ENCODE measurements around the gene GEMIN5. TPM values are rescaled to one million over a fixed set of nuclear protein-coding genes. Genes with fewer than 3 reads are reported as not detected.

The GEMIN5 gene
- total and polyA plus RNA-seq, 10 donors = 3.2 to 16.1 (median 13.8) TPM

DNA sequence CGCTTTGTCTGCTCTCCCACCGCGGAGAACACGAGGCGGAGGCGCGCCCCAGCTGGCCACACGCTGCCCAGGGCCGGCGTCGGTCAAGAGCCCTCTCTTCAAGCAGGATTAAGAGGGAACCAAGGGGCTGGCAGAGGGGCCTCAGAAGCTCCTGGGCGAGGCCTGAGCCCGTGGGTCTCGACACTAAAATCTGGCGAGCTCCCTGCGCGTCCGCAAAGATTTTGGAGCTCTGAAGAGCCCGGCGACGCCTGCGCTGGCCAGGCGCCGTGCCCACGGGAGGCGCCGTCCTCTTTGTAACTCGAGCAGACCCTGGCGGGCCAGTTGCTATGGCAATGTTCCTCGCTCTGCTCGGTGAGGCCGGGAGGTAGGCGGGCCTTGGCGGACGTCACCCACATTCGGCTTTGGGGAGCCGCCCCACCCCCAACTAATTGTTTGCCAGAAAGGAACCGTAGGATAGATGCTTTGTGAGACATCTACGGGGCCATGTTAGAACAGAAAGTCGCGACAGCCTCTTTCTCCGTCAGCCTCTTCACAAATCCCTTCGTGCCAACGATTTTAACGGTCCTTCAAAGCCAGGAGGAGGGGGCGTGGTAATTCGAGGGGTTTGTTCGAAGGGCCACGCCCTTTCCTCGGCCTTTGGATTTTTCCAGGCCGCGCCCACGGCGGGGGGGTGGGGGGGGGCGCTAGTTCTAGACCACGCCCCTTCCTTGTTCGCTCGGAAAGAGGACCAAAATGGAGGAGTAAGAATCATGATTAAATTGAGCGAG, 80.3 kb downstream of the GEMIN5 start:
- Histone ChIP-seq H3K9me3 (no peaks in the 10 kb centered on the region), H3K27ac (peak overlapping the region; percentile 92 to 100 (median 98)), H3K4me3 (peak overlapping the region; percentile 45 to 88 (median 62)), H3K36me3 (no peaks in the 10 kb centered on the region), H3K27me3 (replicated peaks in 1 of 7) (no peaks in the 10 kb centered on the region), H3K4me1 (peaks cover 22 to 48% (median 44%) of the 10 kb centered on the region in 6 donors)
- 0 to 1% (median 0%) methylated on average over 37 to 59 of the region's 59 CpGs for WGBS, 5 donors
- TF ChIP-seq POLR2A (IDR thresholded peaks at IDR 0.05) = peak in 1 of 3 donors; percentile 64
- TF ChIP-seq, protein P1, sequence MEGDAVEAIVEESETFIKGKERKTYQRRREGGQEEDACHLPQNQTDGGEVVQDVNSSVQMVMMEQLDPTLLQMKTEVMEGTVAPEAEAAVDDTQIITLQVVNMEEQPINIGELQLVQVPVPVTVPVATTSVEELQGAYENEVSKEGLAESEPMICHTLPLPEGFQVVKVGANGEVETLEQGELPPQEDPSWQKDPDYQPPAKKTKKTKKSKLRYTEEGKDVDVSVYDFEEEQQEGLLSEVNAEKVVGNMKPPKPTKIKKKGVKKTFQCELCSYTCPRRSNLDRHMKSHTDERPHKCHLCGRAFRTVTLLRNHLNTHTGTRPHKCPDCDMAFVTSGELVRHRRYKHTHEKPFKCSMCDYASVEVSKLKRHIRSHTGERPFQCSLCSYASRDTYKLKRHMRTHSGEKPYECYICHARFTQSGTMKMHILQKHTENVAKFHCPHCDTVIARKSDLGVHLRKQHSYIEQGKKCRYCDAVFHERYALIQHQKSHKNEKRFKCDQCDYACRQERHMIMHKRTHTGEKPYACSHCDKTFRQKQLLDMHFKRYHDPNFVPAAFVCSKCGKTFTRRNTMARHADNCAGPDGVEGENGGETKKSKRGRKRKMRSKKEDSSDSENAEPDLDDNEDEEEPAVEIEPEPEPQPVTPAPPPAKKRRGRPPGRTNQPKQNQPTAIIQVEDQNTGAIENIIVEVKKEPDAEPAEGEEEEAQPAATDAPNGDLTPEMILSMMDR (IDR thresholded peaks at IDR 0.05 in 8 of 11, conservative IDR thresholded peaks at IDR 0.05 in 3 of 11) = peak in 2 of 11 experiments; percentile 1 to 25
- peak; percentile 47 to 90 (median 89) for TF ChIP-seq POLR2AphosphoS5 (IDR thresholded peaks at IDR 0.05)
- intact Hi-C loops (cut with DNase I; ENCODE audit: low total_unique reads) = no loop called here
- DNase-seq = peak; percentile 97

DNA sequence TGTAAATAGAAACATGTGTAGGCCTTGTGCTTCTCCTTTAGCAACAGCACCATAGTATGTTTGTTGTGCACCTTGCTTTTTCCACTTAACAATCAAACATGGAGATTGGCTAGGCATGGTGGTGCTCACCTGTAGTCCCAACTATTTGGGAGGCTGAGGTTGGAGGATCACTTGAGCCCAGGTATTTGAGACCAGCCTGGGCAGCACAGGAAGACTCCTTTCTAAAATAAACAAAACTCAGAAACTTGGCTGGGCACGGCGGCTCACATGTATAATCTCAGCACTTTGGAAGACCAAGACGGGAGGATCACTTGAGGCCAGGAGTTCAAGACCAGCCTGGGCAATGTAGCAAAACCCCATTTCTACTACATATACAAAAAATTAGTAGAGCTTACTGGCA, 86.7 kb downstream of the GEMIN5 start:
- H3K36me3 ChIP-seq = no peaks in the 10 kb centered on the region
- DNase-seq = no peak
- no peaks in the 10 kb centered on the region for H3K27me3 ChIP-seq (replicated peaks in 1 of 7)
- 91 to 95% (median 95%) methylated on average over 3 of the region's 3 CpGs for WGBS, 5 donors
- TF ChIP-seq POLR2A (IDR thresholded peaks at IDR 0.05) (no peak), POLR2AphosphoS5 (IDR thresholded peaks at IDR 0.05) (no peak)
- TF ChIP-seq, protein P1 (IDR thresholded peaks at IDR 0.05 in 8 of 11, conservative IDR thresholded peaks at IDR 0.05 in 3 of 11) = no peak
- peak overlapping the region in 5 of 8 donors; percentile 63 to 77 (median 69) for H3K27ac ChIP-seq
- peaks cover 3 to 28% (median 16%) of the 10 kb centered on the region in 6 donors for H3K4me1 ChIP-seq
- no peak overlapping the region for H3K4me3 ChIP-seq
- H3K9me3 ChIP-seq = no peaks in the 10 kb centered on the region
- intact Hi-C loops (cut with DNase I; ENCODE audit: low total_unique reads) = no loop called here

DNA sequence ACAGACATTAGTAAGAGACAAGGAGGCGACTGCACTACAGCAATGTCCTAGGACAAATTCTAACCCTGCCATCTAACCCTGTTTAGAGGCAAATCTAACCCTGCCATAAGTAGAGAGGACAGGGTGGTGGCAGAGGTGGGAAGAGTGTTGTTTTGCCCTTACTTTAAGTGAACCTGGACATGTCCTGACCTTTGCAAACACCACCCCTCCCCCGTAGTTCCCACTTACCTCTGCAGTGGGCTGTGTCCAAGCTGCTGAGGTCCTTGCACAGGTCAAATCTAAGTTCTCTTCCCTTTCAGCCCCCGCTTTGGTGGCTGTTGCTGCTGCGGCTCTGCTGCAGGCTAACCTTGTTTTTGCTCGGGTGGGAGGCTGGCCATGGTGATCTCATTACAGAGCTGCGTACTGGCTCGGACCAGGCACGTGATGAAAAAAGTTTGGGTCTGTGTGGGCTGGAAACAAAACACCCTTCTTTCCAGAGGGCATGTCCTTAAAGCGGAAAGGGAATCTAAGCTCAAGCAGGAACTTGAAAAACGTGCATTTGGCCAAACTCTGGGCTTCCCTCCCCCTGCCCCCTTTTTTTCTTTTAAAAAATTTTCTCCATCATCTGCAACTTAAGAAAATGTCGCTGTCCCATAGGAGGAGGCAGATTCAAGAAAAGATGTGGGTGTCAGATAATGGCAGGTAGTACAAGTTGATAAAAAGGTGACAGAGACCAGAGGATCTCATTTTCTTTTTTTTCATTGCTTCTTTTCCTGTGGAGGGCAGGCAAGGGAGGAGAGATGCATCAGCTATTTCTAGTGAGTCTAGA, 87.6 kb downstream of the GEMIN5 start, which contains the start of gene FAXDC2:
TSS of gene FAXDC2 (minus strand) at position 349 of the 808 bp plus-strand sequence. CDS start 12,425 bp downstream, outside the sequence.
- no peaks in the 10 kb centered on the region for H3K9me3 ChIP-seq
- intact Hi-C loops (cut with DNase I; ENCODE audit: low total_unique reads) = no loop called here

More for the DNA sequence above, 87.6 kb downstream of the GEMIN5 start, which contains the start of gene FAXDC2:
- peak within 1 kb of the TSS in 7 of 8 donors; percentile 10 to 77 (median 69) for H3K27ac ChIP-seq
- H3K27me3 ChIP-seq (replicated peaks in 1 of 7) = no peaks in the 10 kb centered on the region
- peak in 2 of 3 donors; percentile 51 to 86 for TF ChIP-seq POLR2AphosphoS5 (IDR thresholded peaks at IDR 0.05)
- TF ChIP-seq POLR2A (IDR thresholded peaks at IDR 0.05) = peak in 1 of 3 donors; percentile 14
- TF ChIP-seq, protein P1 (IDR thresholded peaks at IDR 0.05 in 8 of 11, conservative IDR thresholded peaks at IDR 0.05 in 3 of 11) = no peak
- 14 to 21% (median 16%) methylated on average over 11 of the region's 11 CpGs for WGBS, 5 donors
- H3K36me3 ChIP-seq = no peaks in the 10 kb centered on the region
- H3K4me3 ChIP-seq = peak within 1 kb of the TSS; percentile 8 to 67 (median 32)
- peaks cover 3 to 28% (median 16%) of the 10 kb centered on the region in 6 donors for H3K4me1 ChIP-seq
- no peak for DNase-seq
